HL-60 (cell line): Measurements from ENCODE around the gene HOXD3.

ENCODE experiments used
- DNase-seq, 2 experiments: peaks; one replicate each; pipeline ENCODE4 v3.0.0-alpha.2; 2010 to 2020; ENCODE audit warnings: low read depth in 1 of 2, low spot score in 1 of 2
- H3K27ac ChIP-seq: fragments of 250-450 bp; sonication (Bioruptor Pico); replicated peaks from 2 replicates; pipeline ENCODE4 v1.5.1; 2020; ENCODE audit warnings: mild to moderate bottlenecking, moderate library complexity
- H3K27me3 ChIP-seq: fragments of 250-450 bp; sonication (Bioruptor Pico); 2 replicates; pipeline ENCODE4 v1.5.1; 2021; ENCODE audit warnings: mild to moderate bottlenecking, moderate library complexity; ENCODE audit not compliant: insufficient read depth, poor library complexity, severe bottlenecking
- H3K4me3 ChIP-seq: replicated peaks from 2 replicates; pipeline ENCODE4 v1.5.1; 2011; ENCODE audit warnings: mild to moderate bottlenecking, control low read depth, low read length; ENCODE audit not compliant: insufficient read depth
- GABPA ChIP-seq: IDR thresholded peaks from 2 replicates; pipeline ENCODE4 v1.6.1; 2012; ENCODE audit warnings: low read depth
- POLR2AphosphoS5 ChIP-seq: IDR thresholded peaks from 2 replicates; pipeline ENCODE4 v1.6.1; 2012; ENCODE audit warnings: low read depth
- REST ChIP-seq: IDR thresholded peaks from 2 replicates; pipeline ENCODE4 v1.6.1; 2012; ENCODE audit warnings: low read depth; ENCODE audit not compliant: insufficient replicate concordance
- SPI1 ChIP-seq: IDR thresholded peaks from 2 replicates; pipeline ENCODE4 v1.6.1; 2012; ENCODE audit warnings: low read depth, mild to moderate bottlenecking, borderline replicate concordance
- TF ChIP-seq, protein P1 (sequence below): IDR thresholded peaks from one replicate; pipeline ENCODE4 v1.5.1; 2011; ENCODE audit warnings: low read length, control low read depth, inconsistent platforms; ENCODE audit not compliant: insufficient read depth

Gene HOXD3

DNA sequence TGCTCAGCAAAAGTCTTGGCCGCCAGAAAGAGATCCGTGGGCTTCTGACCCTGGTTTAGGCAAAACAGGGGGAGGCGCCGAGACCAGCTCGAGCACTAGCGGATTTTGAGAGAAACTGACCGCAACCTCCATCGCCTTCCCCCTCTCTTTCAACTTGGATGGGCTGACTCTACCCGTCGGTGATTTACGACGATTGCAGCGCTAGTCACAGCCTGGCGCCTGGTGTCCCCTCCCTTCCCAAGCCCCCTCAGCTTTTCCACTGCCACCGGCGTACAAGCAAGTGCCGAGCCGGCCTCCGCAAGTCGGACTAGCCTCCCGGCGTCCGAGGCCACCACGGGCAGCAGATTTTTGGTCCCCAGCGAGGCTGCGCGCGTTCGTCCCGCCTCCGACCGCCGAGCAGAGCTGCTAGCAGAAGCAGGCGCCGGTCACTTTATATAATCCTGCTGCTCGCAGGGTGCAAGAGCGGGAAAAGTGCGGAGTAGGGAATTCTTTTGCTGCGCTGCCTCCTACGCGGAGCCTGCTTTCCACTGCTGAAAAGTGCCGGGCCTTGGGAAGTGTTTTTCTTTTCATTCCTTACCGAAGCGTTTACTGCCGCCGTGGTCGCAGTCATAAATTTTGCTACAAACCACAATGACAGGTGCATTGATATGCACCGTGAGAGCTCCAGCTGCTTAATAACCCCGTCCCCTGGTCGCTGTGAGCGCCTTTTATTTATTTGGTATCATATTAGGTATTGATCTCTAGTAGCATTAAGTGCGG is 7.7 kb downstream of the HOXD3 start:
- peaks cover 75% of the 10 kb centered on the region for H3K27me3 ChIP-seq
- H3K4me3 ChIP-seq = no peak overlapping the region
- DNase-seq = no peak
- no peak for TF ChIP-seq SPI1
- no peak for TF ChIP-seq GABPA
- TF ChIP-seq, protein P1, sequence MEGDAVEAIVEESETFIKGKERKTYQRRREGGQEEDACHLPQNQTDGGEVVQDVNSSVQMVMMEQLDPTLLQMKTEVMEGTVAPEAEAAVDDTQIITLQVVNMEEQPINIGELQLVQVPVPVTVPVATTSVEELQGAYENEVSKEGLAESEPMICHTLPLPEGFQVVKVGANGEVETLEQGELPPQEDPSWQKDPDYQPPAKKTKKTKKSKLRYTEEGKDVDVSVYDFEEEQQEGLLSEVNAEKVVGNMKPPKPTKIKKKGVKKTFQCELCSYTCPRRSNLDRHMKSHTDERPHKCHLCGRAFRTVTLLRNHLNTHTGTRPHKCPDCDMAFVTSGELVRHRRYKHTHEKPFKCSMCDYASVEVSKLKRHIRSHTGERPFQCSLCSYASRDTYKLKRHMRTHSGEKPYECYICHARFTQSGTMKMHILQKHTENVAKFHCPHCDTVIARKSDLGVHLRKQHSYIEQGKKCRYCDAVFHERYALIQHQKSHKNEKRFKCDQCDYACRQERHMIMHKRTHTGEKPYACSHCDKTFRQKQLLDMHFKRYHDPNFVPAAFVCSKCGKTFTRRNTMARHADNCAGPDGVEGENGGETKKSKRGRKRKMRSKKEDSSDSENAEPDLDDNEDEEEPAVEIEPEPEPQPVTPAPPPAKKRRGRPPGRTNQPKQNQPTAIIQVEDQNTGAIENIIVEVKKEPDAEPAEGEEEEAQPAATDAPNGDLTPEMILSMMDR = no peak
- no peak for TF ChIP-seq REST
- TF ChIP-seq POLR2AphosphoS5 = no peak
- no peak overlapping the region for H3K27ac ChIP-seq

- Histone ChIP-seq H3K27ac (no peak overlapping the region), H3K4me3 (no peak overlapping the region), H3K27me3 (peaks cover 71% of the 10 kb centered on the region)
- DNase-seq = no peak
- TF ChIP-seq POLR2AphosphoS5 (no peak), SPI1 (no peak), REST (no peak), GABPA (no peak)
- TF ChIP-seq, protein P1 = no peak
Observed at GRCh38 chr2:176165370-176166050, 8.4 kb downstream of the HOXD3 start.

DNA sequence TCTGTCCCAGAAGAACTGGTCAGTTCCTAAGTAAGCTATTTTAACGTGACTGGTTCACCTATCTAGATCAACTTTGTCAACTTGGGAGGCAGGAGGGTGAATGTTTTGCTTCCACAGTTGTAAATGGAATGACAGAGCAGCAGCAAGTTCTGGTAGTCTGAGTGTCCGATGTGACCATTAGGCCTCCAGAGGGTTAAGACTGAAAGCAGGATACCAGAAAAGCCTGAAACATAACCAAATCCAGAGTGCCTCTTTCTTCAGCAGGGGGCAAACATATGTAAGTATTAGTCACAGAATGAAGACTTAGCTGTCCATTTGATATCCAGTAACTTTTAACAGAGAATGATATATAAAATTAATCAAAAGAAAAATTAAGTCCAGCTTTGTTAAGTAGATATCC is 9.2 kb downstream of the HOXD3 start:
- H3K27ac ChIP-seq = no peak overlapping the region
- H3K27me3 ChIP-seq = peaks cover 71% of the 10 kb centered on the region
- no peak for DNase-seq
- H3K4me3 ChIP-seq = no peak overlapping the region
- TF ChIP-seq REST (no peak), POLR2AphosphoS5 (no peak), SPI1 (no peak), GABPA (no peak)
- TF ChIP-seq, protein P1 = no peak
